Thyroid gland (tissue), 4 donors: ENCODE measurements around the gene RRM2.

Source experiments
- CTCF ChIP-seq, 6 experiments: fragments of 200-600 bp in 3 of 6; fragments of 450-650 bp in 3 of 6; sonication (generic) in 3 of 6; IDR thresholded peaks; one replicate each; pipeline ENCODE4 v1.5.1; 2016 to 2019; ENCODE audit warnings: antibody characterized with exemption in 6 of 6, mild to moderate bottlenecking in 2 of 6, inconsistent platforms in 1 of 6, moderate library complexity in 1 of 6
- POLR2A ChIP-seq, 2 donors: fragments of 450-650 bp; IDR thresholded peaks; one replicate each; pipeline ENCODE4 v1.6.1; 2017; ENCODE audit warnings: antibody characterized with exemption in 2 of 2, mild to moderate bottlenecking in 2 of 2, moderate library complexity in 1 of 2

GRCh38 chr2:10163498-10164486, 41.3 kb downstream of the RRM2 start:
- TF ChIP-seq CTCF (IDR thresholded peaks at IDR 0.05) (no peak), POLR2A (IDR thresholded peaks at IDR 0.05) (no peak)
